Kidney epithelial cell (primary cell): Measurements from ENCODE around the gene CCL16. TPM values are rescaled to one million over a fixed set of nuclear protein-coding genes. Genes with fewer than 3 reads are reported as not detected.
"Not testable (repeated sequence)": the region's sequence is repeated elsewhere in the genome, so short reads cannot be mapped to it uniquely, and the experiment has no call there.

Experiments
- DNase-seq: peaks from one replicate; pipeline ENCODE4 v3.0.0-alpha.2; 2010; ENCODE audit warnings: low read depth
- H3K27me3 ChIP-seq: 2 replicates; pipeline ENCODE4 v1.6.0; 2011; ENCODE audit warnings: low read length; ENCODE audit not compliant: control insufficient read depth, insufficient read depth
- H3K36me3 ChIP-seq: 2 replicates; pipeline ENCODE4 v1.5.1; 2011; ENCODE audit warnings: low read length; ENCODE audit not compliant: control insufficient read depth, insufficient read depth
- H3K4me3 ChIP-seq: 2 replicates; pipeline ENCODE4 v1.5.1; 2011; ENCODE audit warnings: low read depth, mild to moderate bottlenecking, control low read depth, low read length
- CTCF ChIP-seq: IDR thresholded peaks from 2 replicates; pipeline ENCODE4 v1.5.1; 2011; ENCODE audit warnings: mild to moderate bottlenecking, moderate library complexity, low read length, control low read depth, inconsistent platforms; ENCODE audit not compliant: insufficient read depth, poor library complexity, severe bottlenecking
- total RNA-seq: library from RNA; depleted of rRNA; stranded (reverse); fragments of >200 nt; gene quantifications from 2 replicates; pipeline ENCODE4 v1.2.3, GENCODE V29; 2015

The CCL16 gene
- total RNA-seq, 1 donor from 2014 or later = not detected

DNA sequence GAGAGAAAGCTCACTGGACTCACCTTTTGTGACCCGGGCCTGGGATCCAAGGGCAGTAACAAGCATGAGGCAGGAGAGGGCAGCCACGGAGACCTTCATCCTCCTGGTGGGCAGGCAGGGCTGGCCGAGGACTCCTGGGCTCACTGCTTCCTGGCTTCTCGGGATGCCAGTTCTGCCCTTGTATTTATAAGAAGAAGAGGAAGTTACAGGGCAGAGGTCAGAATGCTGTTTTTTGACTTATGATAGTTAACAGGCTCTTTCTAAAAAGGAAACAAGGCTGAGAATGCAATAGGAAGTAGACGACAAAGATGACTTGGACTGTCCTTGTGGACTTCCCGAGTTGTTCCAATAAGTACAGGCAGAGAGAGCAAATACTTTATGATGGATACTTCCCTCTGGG is 36.5 kb upstream of the CCL16 start, which contains the start of gene CCL23:
Gene CCL23 (minus strand): TSS at position 174 of the 400 bp plus-strand sequence. CDS start 75 bp downstream, at position 99.
- Histone ChIP-seq H3K4me3 (no peak within 1 kb of the TSS), H3K27me3 (no peaks in the 10 kb centered on the region), H3K36me3 (no peaks in the 10 kb centered on the region)
- no peak for DNase-seq
- TF ChIP-seq CTCF = no peak

- DNase-seq = no peak
- Histone ChIP-seq H3K27me3 (no peaks in the 10 kb centered on the region), H3K4me3 (no peak overlapping the region), H3K36me3 (no peaks in the 10 kb centered on the region)
- no peak for TF ChIP-seq CTCF
Observed at GRCh38 chr17:36016555-36016954, 35.3 kb upstream of the CCL16 start.

DNA sequence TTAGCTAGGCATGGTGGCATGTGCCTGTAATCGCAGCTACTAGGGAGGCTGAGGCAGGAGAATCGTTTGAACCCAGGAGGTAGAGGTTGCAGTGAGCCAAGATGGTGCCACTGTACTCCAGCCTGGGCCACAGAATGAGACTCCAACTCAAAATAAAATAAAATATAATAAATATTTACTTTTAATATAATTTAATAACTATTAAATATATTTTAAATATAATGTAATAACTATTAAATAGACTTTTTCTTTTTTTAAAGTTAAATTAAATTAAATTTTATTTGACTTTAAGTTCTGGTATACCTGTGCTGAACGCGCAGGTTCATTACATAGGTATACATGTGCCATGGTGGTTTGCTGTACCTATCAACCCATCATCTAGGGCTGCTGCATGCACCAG is 34.6 kb upstream of the CCL16 start:
- not testable (repeated sequence) for H3K36me3 ChIP-seq, H3K27me3 ChIP-seq, H3K4me3 ChIP-seq, DNase-seq

DNA sequence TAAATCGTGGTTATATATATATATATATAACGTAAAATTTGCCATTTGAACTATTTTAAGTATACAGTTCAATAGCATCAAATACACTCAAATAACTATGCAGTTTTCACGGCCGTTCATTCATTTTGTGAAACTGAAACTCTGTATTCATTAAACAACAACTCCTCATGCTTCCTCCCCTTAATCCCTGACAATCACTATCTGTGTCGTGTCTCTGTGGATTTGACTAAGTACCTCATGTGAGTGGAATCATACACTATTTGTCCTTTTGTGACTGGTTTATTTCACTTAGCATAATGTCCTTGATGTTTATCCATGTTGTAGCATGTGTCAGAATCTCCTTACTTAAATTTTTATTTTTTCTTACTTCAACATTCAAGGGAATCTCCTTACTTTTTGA is 33.6 kb upstream of the CCL16 start:
- Histone ChIP-seq H3K36me3 (no peaks in the 10 kb centered on the region), H3K4me3 (no peak overlapping the region), H3K27me3 (no peaks in the 10 kb centered on the region)
- DNase-seq = no peak
- TF ChIP-seq CTCF = no peak

- Histone ChIP-seq H3K36me3 (no peaks in the 10 kb centered on the region), H3K4me3 (no peak overlapping the region)
Observed at GRCh38 chr17:36011201-36011600, 29.9 kb upstream of the CCL16 start.

DNA sequence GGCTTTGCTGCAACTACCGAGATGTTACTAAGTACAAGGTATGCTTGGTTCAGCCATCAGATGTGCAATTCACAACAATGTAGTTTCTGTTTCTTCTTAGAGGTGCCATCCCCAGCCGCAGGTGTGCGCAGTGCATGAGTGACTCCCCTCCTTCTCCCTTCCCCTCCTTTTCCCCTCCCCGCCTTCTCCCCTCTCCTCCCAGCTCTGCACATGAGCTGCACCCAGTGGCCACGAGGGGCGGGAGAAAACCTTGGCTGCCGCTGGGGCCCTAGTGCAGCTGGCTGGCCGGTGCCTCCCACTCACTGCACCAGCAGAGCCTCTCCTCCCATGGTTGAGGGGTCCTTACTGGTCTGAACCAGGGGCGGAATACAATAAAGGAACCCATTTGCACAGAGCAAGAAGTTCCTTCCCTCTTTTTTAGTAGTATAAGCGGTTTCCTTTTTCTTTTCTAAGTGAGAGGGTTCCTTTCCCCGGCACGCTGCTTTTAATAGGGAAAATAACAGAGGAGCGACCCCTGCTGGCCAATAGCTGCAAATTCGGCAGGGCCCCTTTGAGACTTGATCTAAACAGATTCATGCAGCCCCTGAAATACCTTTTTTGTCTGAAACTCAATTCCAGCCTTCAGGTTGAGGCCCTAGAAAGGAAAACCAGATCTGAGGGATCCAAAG is 27.8 kb upstream of the CCL16 start:
- Histone ChIP-seq H3K36me3 (no peaks in the 10 kb centered on the region), H3K4me3 (no peak overlapping the region), H3K27me3 (no peaks in the 10 kb centered on the region)
- no peak for DNase-seq
- peak; percentile 20 for TF ChIP-seq CTCF

More at GRCh38 chr17:36011201-36011600, 29.9 kb upstream of the CCL16 start:
- H3K27me3 ChIP-seq = no peaks in the 10 kb centered on the region
- no peak for TF ChIP-seq CTCF
- no peak for DNase-seq
